Thyroid gland (tissue), 4 donors: Measurements from ENCODE around the gene AGBL1.

Source experiments
- CTCF ChIP-seq, 6 experiments: fragments of 200-600 bp in 3 of 6; fragments of 450-650 bp in 3 of 6; sonication (generic) in 3 of 6; IDR thresholded peaks; one replicate each; pipeline ENCODE4 v1.5.1; 2016 to 2019; ENCODE audit warnings: antibody characterized with exemption in 6 of 6, mild to moderate bottlenecking in 2 of 6, inconsistent platforms in 1 of 6, moderate library complexity in 1 of 6
- POLR2A ChIP-seq, 2 donors: fragments of 450-650 bp; IDR thresholded peaks; one replicate each; pipeline ENCODE4 v1.6.1; 2017; ENCODE audit warnings: antibody characterized with exemption in 2 of 2, mild to moderate bottlenecking in 2 of 2, moderate library complexity in 1 of 2

DNA sequence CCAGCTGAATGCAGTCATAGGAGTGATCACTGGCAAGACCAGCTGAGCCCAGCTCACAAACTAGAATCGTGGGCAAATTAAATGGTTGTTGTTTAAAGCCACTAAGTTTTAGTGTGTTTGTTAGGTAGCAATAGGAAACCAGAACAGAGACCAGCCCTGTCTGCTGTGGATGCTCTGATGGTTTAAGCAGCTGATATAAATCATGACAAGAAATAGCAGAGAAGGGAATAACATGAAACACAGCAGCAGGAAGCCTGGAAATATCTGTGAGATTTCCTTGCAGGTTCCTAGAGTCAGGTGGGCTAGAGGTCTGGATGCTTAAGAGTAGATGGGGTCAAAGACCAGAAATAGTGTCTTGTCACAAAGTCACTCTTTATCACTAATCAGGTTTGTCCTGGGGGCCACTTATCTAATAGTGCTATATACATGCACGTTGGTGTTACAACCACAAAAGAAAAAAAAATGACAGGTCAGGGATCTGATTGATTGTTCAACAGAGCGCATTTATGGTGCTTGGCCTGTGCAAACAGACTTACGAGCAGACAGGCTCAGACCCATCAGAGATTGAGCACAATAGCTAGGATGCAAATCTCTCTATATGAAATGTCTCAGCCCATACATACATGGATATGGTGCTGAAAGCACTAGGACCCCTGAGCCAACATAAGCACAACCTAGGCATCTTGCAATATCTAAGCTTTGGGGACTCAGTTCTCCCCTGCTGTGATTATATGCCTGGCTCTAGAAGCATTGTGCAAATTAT lies 967.7 kb downstream of the AGBL1 start:
- TF ChIP-seq POLR2A (IDR thresholded peaks at IDR 0.05): no peak
- TF ChIP-seq CTCF (IDR thresholded peaks at IDR 0.05): no peak
